Osteocyte (in vitro differentiated cells): ENCODE results near the gene PSMC5. TPM values are rescaled to one million over a fixed set of nuclear protein-coding genes. Genes with fewer than 3 reads are reported as not detected.
"Not testable (repeated sequence)": the region's sequence is repeated elsewhere in the genome, so short reads cannot be mapped to it uniquely, and the experiment has no call there.

Source experiments
- DNase-seq: peaks from one replicate; pipeline ENCODE4 v3.0.0; 2021; ENCODE audit warnings: mixed read lengths; ENCODE audit not compliant: unreplicated experiment; ENCODE audit errors: extremely low spot score
- H3K27ac Mint-ChIP-seq: one replicate; pipeline ENCODE4 v1.8.0; 2021; ENCODE audit warnings: mild to moderate bottlenecking, mixed read lengths; ENCODE audit not compliant: unreplicated experiment
- H3K27me3 Mint-ChIP-seq: one replicate; pipeline ENCODE4 v1.8.0; 2021; ENCODE audit warnings: mixed read lengths; ENCODE audit not compliant: unreplicated experiment
- H3K36me3 Mint-ChIP-seq: one replicate; pipeline ENCODE4 v1.8.0; 2021; ENCODE audit warnings: mixed read lengths; ENCODE audit not compliant: unreplicated experiment
- H3K4me1 Mint-ChIP-seq: one replicate; pipeline ENCODE4 v1.8.0; 2021; ENCODE audit warnings: mixed read lengths; ENCODE audit not compliant: unreplicated experiment
- H3K4me3 Mint-ChIP-seq: one replicate; pipeline ENCODE4 v1.8.0; 2021; ENCODE audit warnings: mild to moderate bottlenecking, moderate library complexity, mixed read lengths; ENCODE audit not compliant: unreplicated experiment
- H3K9me3 Mint-ChIP-seq: one replicate; pipeline ENCODE4 v1.8.0; 2021; ENCODE audit warnings: mixed read lengths; ENCODE audit not compliant: unreplicated experiment
- CTCF ChIP-seq: fragments of 200-600 bp; sonication (generic); IDR thresholded peaks from 2 replicates; pipeline ENCODE4 v1.5.0; 2021; ENCODE audit warnings: antibody characterized with exemption, mild to moderate bottlenecking, moderate library complexity
- total RNA-seq: library from RNA; stranded (reverse); gene quantifications from 2 replicates; pipeline ENCODE4 v1.2.1, GENCODE V29; 2021

PSMC5 gene
- total RNA-seq, 1 donor from 2014 or later, result 106 TPM

- DNase-seq, result no peak
- Mint-ChIP-seq H3K27me3 (peaks cover 53% of the 10 kb centered on the region), H3K27ac (no peak overlapping the region), H3K4me1 (no peaks in the 10 kb centered on the region), H3K36me3 (no peaks in the 10 kb centered on the region), H3K9me3 (no peaks in the 10 kb centered on the region), H3K4me3 (no peak overlapping the region)
- TF ChIP-seq CTCF, result no peak
These were observed 28.0 kb downstream of the PSMC5 start for GRCh38 chr17:63855185-63855584.

GRCh38 chr17:63856425-63856824 is 29.2 kb downstream of the PSMC5 start:
- not testable (repeated sequence) for H3K4me1 Mint-ChIP-seq, H3K27ac Mint-ChIP-seq, H3K4me3 Mint-ChIP-seq, DNase-seq, H3K9me3 Mint-ChIP-seq, H3K36me3 Mint-ChIP-seq
- H3K27me3 Mint-ChIP-seq, result peaks cover 60% of the 10 kb centered on the region

- no peaks in the 10 kb centered on the region for H3K9me3 Mint-ChIP-seq
- no peaks in the 10 kb centered on the region for H3K36me3 Mint-ChIP-seq
- H3K27me3 Mint-ChIP-seq, result peaks cover 46% of the 10 kb centered on the region
- no peak for TF ChIP-seq CTCF
- no peaks in the 10 kb centered on the region for H3K4me1 Mint-ChIP-seq
- H3K27ac Mint-ChIP-seq, result no peak overlapping the region
- DNase-seq, result no peak
- H3K4me3 Mint-ChIP-seq, result no peak overlapping the region
These were observed 32.0 kb downstream of the PSMC5 start for GRCh38 chr17:63859257-63859656.

GRCh38 chr17:63866625-63867024 is 39.4 kb downstream of the PSMC5 start:
- H3K36me3 Mint-ChIP-seq, H3K4me3 Mint-ChIP-seq, H3K4me1 Mint-ChIP-seq, H3K9me3 Mint-ChIP-seq, H3K27ac Mint-ChIP-seq, DNase-seq: not testable (repeated sequence)
- H3K27me3 Mint-ChIP-seq, result peaks cover 26% of the 10 kb centered on the region

- H3K4me3 Mint-ChIP-seq, H3K9me3 Mint-ChIP-seq, H3K36me3 Mint-ChIP-seq, H3K4me1 Mint-ChIP-seq, DNase-seq, H3K27ac Mint-ChIP-seq: not testable (repeated sequence)
- H3K27me3 Mint-ChIP-seq, result peaks cover 25% of the 10 kb centered on the region
- TF ChIP-seq CTCF, result peak; percentile 24
These were observed 42.5 kb downstream of the PSMC5 start for GRCh38 chr17:63869491-63870291.

GRCh38 chr17:63870292-63870665 is 43.0 kb downstream of the PSMC5 start:
- not testable (repeated sequence) for H3K36me3 Mint-ChIP-seq, H3K27ac Mint-ChIP-seq, H3K4me3 Mint-ChIP-seq, H3K4me1 Mint-ChIP-seq, H3K9me3 Mint-ChIP-seq, DNase-seq
- peaks cover 29% of the 10 kb centered on the region for H3K27me3 Mint-ChIP-seq

GRCh38 chr17:63871646-63872365 is 44.6 kb downstream of the PSMC5 start:
- H3K27ac Mint-ChIP-seq, H3K4me3 Mint-ChIP-seq, H3K9me3 Mint-ChIP-seq, H3K36me3 Mint-ChIP-seq, H3K4me1 Mint-ChIP-seq, DNase-seq: not testable (repeated sequence)
- H3K27me3 Mint-ChIP-seq, result peaks cover 29% of the 10 kb centered on the region

- not testable (repeated sequence) for H3K36me3 Mint-ChIP-seq, H3K4me3 Mint-ChIP-seq, H3K4me1 Mint-ChIP-seq, H3K9me3 Mint-ChIP-seq, H3K27ac Mint-ChIP-seq, DNase-seq
- peaks cover 40% of the 10 kb centered on the region for H3K27me3 Mint-ChIP-seq
These were observed 46.3 kb downstream of the PSMC5 start, which contains the start of gene CSH2 for GRCh38 chr17:63873577-63873976. CSH2 (minus strand) TSS chr17:63873677; CDS start chr17:63873614, 63 bp downstream.

GRCh38 chr17:63874061-63874626 is 46.9 kb downstream of the PSMC5 start:
- H3K36me3 Mint-ChIP-seq, DNase-seq, H3K27ac Mint-ChIP-seq, H3K9me3 Mint-ChIP-seq, H3K4me3 Mint-ChIP-seq, H3K4me1 Mint-ChIP-seq: not testable (repeated sequence)
- H3K27me3 Mint-ChIP-seq, result peaks cover 44% of the 10 kb centered on the region
